GM10266 (cell line): ENCODE measurements around the gene PELI2.

Source experiments
- DNase-seq: peaks from one replicate; pipeline ENCODE4 v3.0.0; 2012; ENCODE audit errors: extremely low spot score
- CTCF ChIP-seq: IDR thresholded peaks from 2 replicates; pipeline ENCODE4 v1.5.1; 2012; ENCODE audit warnings: mild to moderate bottlenecking, low read depth; ENCODE audit not compliant: control insufficient read depth, insufficient read depth; ENCODE audit errors: missing control alignments

The PELI2 gene

GRCh38 chr14:56147449-56147848 is 29.2 kb downstream of the PELI2 start:
- TF ChIP-seq CTCF = no peak
- DNase-seq = no peak

GRCh38 chr14:56147986-56148901 is 30.0 kb downstream of the PELI2 start:
- DNase-seq = no peak
- TF ChIP-seq CTCF = no peak

DNA sequence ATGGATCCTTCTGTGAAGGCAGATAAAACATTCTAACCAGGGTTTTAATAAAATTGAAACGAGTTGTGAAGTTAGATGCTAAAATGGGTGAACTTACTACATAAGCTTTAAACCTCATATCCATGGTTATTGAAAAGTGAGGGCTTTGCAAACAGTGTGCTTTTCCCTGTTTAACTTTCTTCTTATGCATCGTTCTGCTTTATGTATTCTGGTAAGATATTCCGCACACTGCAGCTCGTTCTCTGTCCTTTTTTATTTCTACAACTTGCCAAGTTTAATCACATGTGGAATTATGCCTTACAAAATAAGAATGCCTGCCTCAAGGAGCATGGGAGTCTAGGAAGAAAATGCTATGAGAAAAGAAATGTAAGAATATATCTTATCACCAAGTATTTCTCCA is 30.9 kb downstream of the PELI2 start:
- TF ChIP-seq CTCF = no peak
- no peak for DNase-seq

DNA sequence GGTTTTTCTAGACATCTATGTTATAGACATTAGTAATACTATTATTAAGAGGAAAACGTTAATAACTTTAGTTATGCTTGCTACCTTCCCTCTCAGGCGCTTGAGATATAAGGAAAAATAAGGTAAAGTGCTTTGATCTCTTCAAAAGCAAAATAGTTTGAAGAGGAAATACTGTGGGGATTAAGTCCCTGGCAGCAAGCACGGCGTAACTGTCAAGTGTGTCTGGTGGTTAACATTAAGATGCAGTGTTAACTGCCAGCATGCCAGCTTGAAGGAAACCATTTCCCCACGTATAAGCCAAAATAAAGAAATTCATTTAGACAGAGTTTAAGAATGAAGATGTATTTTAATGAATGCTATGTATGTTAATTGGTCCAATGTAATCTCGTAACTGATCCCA is 31.8 kb downstream of the PELI2 start:
- DNase-seq = no peak
- no peak for TF ChIP-seq CTCF

- no peak for DNase-seq
- TF ChIP-seq CTCF = no peak
These were observed 32.6 kb downstream of the PELI2 start for GRCh38 chr14:56150645-56151345.

DNA sequence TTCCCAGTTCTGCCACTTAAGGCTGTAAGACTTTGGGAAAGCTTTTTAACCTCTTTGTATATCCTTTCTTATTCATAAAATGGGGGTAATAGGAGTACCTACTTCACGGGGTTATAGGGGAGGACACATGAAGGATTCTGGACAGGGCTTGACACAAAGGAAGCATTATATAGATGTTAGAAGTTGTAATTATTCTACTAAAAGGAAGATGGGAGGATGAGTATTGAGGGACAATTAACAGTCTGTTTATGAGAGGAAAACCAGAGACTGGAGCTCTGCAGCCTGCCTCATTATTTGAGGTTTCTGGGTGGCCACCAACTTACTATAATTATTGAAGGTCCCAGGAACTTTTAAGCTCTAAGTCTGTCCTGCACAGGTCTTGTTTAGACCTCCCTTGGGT is 34.0 kb downstream of the PELI2 start:
- DNase-seq = no peak
- TF ChIP-seq CTCF = no peak

DNA sequence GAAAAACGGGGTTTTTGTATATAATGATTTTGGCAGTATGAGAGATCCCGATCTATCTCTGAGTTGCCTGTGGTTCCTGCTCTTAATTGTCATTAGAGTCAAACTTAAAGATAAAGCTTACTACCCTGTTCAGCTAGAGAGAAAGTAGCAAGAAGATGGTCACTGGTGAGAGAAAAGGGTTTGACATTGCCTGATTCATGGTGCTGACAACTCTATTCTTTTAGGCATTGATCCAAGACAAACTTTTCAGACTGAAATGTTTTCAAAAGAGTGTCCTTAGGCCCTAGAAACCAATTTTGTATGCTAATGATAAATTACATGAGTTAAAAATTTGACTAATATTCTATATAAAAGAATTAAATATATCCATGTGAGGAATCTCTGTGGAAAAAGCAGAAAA is 35.1 kb downstream of the PELI2 start:
- DNase-seq = no peak
- no peak for TF ChIP-seq CTCF
